Thyroid gland (tissue), 4 donors: ENCODE results near the gene ETFBKMT.
"Not testable (repeated sequence)": the region's sequence is repeated elsewhere in the genome, so short reads cannot be mapped to it uniquely, and the experiment has no call there.

ENCODE experiments used
- POLR2A ChIP-seq, 2 donors: fragments of 450-650 bp; IDR thresholded peaks; one replicate each; pipeline ENCODE4 v1.6.1; 2017; ENCODE audit warnings: antibody characterized with exemption in 2 of 2, mild to moderate bottlenecking in 2 of 2, moderate library complexity in 1 of 2
- TF ChIP-seq, protein P1 (sequence below), 6 experiments: fragments of 200-600 bp in 3 of 6; fragments of 450-650 bp in 3 of 6; sonication (generic) in 3 of 6; IDR thresholded peaks; one replicate each; pipeline ENCODE4 v1.5.1; 2016 to 2019; ENCODE audit warnings: antibody characterized with exemption in 6 of 6, mild to moderate bottlenecking in 2 of 6, inconsistent platforms in 1 of 6, moderate library complexity in 1 of 6

DNA sequence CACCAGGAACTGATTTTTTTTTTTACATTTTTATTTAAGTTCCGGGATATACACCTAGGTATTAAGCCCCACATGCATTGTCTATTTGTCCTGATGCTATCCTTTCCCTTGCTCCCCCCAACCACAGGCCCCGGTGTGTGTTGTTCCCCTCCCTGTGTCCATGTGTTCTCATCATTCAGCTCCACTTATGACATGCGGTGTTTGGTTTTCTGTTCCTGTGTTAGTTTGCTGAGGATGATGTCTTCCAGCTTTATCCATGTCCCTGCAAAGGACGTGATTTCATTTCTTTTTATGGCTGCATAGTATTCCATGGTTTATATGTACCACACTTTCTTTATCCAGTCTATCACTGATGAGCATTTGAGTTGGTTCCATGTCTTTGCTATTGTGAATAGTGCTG lies 57.5 kb downstream of the ETFBKMT start:
- TF ChIP-seq, protein P1, sequence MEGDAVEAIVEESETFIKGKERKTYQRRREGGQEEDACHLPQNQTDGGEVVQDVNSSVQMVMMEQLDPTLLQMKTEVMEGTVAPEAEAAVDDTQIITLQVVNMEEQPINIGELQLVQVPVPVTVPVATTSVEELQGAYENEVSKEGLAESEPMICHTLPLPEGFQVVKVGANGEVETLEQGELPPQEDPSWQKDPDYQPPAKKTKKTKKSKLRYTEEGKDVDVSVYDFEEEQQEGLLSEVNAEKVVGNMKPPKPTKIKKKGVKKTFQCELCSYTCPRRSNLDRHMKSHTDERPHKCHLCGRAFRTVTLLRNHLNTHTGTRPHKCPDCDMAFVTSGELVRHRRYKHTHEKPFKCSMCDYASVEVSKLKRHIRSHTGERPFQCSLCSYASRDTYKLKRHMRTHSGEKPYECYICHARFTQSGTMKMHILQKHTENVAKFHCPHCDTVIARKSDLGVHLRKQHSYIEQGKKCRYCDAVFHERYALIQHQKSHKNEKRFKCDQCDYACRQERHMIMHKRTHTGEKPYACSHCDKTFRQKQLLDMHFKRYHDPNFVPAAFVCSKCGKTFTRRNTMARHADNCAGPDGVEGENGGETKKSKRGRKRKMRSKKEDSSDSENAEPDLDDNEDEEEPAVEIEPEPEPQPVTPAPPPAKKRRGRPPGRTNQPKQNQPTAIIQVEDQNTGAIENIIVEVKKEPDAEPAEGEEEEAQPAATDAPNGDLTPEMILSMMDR (IDR thresholded peaks at IDR 0.05): not testable (repeated sequence)
- TF ChIP-seq POLR2A (IDR thresholded peaks at IDR 0.05): not testable (repeated sequence)
